ENCODE data around the gene MAPK8. TPM values are rescaled to one million over a fixed set of nuclear protein-coding genes. Genes with fewer than 3 reads are reported as not detected.
A peak's percentile ranks its signal among the peaks of the same experiment; 100 is the strongest.
"Not testable (repeated sequence)": the region's sequence is repeated elsewhere in the genome, so short reads cannot be mapped to it uniquely, and the experiment has no call there.

Gene MAPK8
- total RNA-seq, 1 donor from 2014 or later, result 40.0 TPM

GRCh38 chr10:48417374-48417773 is 110.9 kb downstream of the MAPK8 start:
- no peak for DNase-seq (ENCODE audit: low spot score)

- DNase-seq (ENCODE audit: low spot score), result no peak
Observed at GRCh38 chr10:48418189-48418788, 111.8 kb downstream of the MAPK8 start.

- DNase-seq (ENCODE audit: low spot score), result no peak
Observed at GRCh38 chr10:48419714-48420113, 113.2 kb downstream of the MAPK8 start.

GRCh38 chr10:48421862-48422261 is 115.4 kb downstream of the MAPK8 start:
- DNase-seq (ENCODE audit: low spot score), result not testable (repeated sequence)

- DNase-seq (ENCODE audit: low spot score), result no peak
Observed at GRCh38 chr10:48423884-48424283, 117.4 kb downstream of the MAPK8 start.

- no peak for DNase-seq (ENCODE audit: low spot score)
Observed at GRCh38 chr10:48428896-48429295, 122.4 kb downstream of the MAPK8 start.

- DNase-seq (ENCODE audit: low spot score), result no peak
Observed at GRCh38 chr10:48429309-48429708, 122.8 kb downstream of the MAPK8 start.

- DNase-seq (ENCODE audit: low spot score), result no peak
Observed at GRCh38 chr10:48430402-48430993, 124.0 kb downstream of the MAPK8 start.

- no peak for DNase-seq (ENCODE audit: low spot score)
Observed at GRCh38 chr10:48431871-48432270, 125.4 kb downstream of the MAPK8 start.

GRCh38 chr10:48437546-48437945 is 131.1 kb downstream of the MAPK8 start:
- DNase-seq (ENCODE audit: low spot score), result no peak

GRCh38 chr10:48439031-48439430 is 132.6 kb downstream of the MAPK8 start:
- no peak for DNase-seq (ENCODE audit: low spot score)

GRCh38 chr10:48439581-48440041 is 133.1 kb downstream of the MAPK8 start:
- DNase-seq (ENCODE audit: low spot score), result peak; percentile 53

GRCh38 chr10:48440771-48441170 is 134.3 kb downstream of the MAPK8 start:
- DNase-seq (ENCODE audit: low spot score), result no peak

- DNase-seq (ENCODE audit: low spot score), result no peak
Observed at GRCh38 chr10:48442090-48442808, 135.8 kb downstream of the MAPK8 start.

- no peak for DNase-seq (ENCODE audit: low spot score)
Observed at GRCh38 chr10:48442809-48443177, 136.3 kb downstream of the MAPK8 start.

GRCh38 chr10:48444266-48444665 is 137.8 kb downstream of the MAPK8 start:
- no peak for DNase-seq (ENCODE audit: low spot score)

- no peak for DNase-seq (ENCODE audit: low spot score)
Observed at GRCh38 chr10:48444861-48445841, 138.7 kb downstream of the MAPK8 start.

- DNase-seq (ENCODE audit: low spot score), result no peak
Observed at GRCh38 chr10:48445932-48446331, 139.5 kb downstream of the MAPK8 start.

- DNase-seq (ENCODE audit: low spot score), result no peak
Observed at GRCh38 chr10:48446785-48447184, 140.3 kb downstream of the MAPK8 start.

- DNase-seq (ENCODE audit: low spot score), result no peak
Observed at GRCh38 chr10:48447356-48448215, 141.1 kb downstream of the MAPK8 start.

GRCh38 chr10:48448796-48449195 is 142.3 kb downstream of the MAPK8 start:
- DNase-seq (ENCODE audit: low spot score), result no peak

All from mucosa of gallbladder (tissue), 1 donor.